MCF 10A (cell line): ENCODE measurements around the gene NECAB2. TPM values are rescaled to one million over a fixed set of nuclear protein-coding genes. Genes with fewer than 3 reads are reported as not detected.

Experiments
- BruUV-seq: library from RNA; stranded (reverse); fragments of 400-500 nt; replicated peaks from 2 replicates; lab custom pipeline; 2021; lab: Mats Ljungman, UMichigan
- CTCF ChIA-PET: fragments of 300-600 bp; sonication (Branson Sonifier 250); formaldehyde crosslinking; extraction: SDS; loops from one replicate; lab custom pipeline; 2021; ENCODE audit warnings: antibody characterized with exemption, inconsistent platforms; lab: Yijun Ruan, JAX
- POLR2A ChIA-PET: fragments of 300-600, 350-650 bp; sonication (Branson Sonifier 250); formaldehyde crosslinking; extraction: SDS; loops from one replicate; lab custom pipeline; 2020; ENCODE audit warnings: antibody characterized with exemption, inconsistent platforms; lab: Yijun Ruan, JAX
- DNase-seq: peaks from one replicate; pipeline ENCODE4 v3.0.0-alpha.2; 2018; ENCODE audit not compliant: unreplicated experiment
- H3K27ac Mint-ChIP-seq: one replicate; pipeline ENCODE4 v1.8.0; 2022; ENCODE audit warnings: mild to moderate bottlenecking, low read depth, mixed read lengths; ENCODE audit not compliant: unreplicated experiment
- H3K27me3 Mint-ChIP-seq: one replicate; pipeline ENCODE4 v1.8.0; 2022; ENCODE audit warnings: mixed read lengths; ENCODE audit not compliant: insufficient read depth, unreplicated experiment
- H3K36me3 Mint-ChIP-seq: one replicate; pipeline ENCODE4 v1.8.0; 2022; ENCODE audit warnings: mild to moderate bottlenecking, moderate library complexity, mixed read lengths; ENCODE audit not compliant: insufficient read depth, unreplicated experiment
- H3K4me1 Mint-ChIP-seq: one replicate; pipeline ENCODE4 v1.8.0; 2022; ENCODE audit warnings: mixed read lengths; ENCODE audit not compliant: insufficient read depth, unreplicated experiment
- H3K4me3 Mint-ChIP-seq: one replicate; pipeline ENCODE4 v1.8.0; 2022; ENCODE audit warnings: mild to moderate bottlenecking, moderate library complexity, mixed read lengths; ENCODE audit not compliant: unreplicated experiment
- H3K9me3 Mint-ChIP-seq: one replicate; pipeline ENCODE4 v1.8.0; 2022; ENCODE audit warnings: mixed read lengths; ENCODE audit not compliant: unreplicated experiment
- CTCF ChIP-seq: fragments of 200-600 bp; IDR thresholded peaks from one replicate; pipeline ENCODE4 v1.8.0; 2022; ENCODE audit warnings: antibody characterized with exemption, mild to moderate bottlenecking; ENCODE audit not compliant: unreplicated experiment
- intact Hi-C: fragments of 100-400 bp; cut with micrococcal nuclease; formaldehyde crosslinking; loops from 2 replicates; pipeline ENCODE4 v1.14.1; 2022
- total RNA-seq: library from RNA; stranded (reverse); gene quantifications from 2 replicates; pipeline ENCODE4 v1.2.3, GENCODE V29; 2022

The NECAB2 gene
- total RNA-seq, 1 experiment from 2014 or later = 2.3 TPM

- DNase-seq = no peak
- no peaks in the 10 kb centered on the region for H3K9me3 Mint-ChIP-seq
- intact Hi-C loops = no loop called here
- H3K27ac Mint-ChIP-seq = no peak overlapping the region
- no peak for TF ChIP-seq CTCF
- H3K4me1 Mint-ChIP-seq = peaks cover 12% of the 10 kb centered on the region
- ChIA-PET POLR2A (no interaction called here), CTCF (interaction anchor here (0.6 to 4.6 kb wide), 7 partner anchors 16 to 189 kb away, joined by 3 to 24 read pairs (median 4); no protein-coding TSS in a partner anchor)
- H3K27me3 Mint-ChIP-seq = peaks cover 21% of the 10 kb centered on the region
- no peak overlapping the region for H3K4me3 Mint-ChIP-seq
- peaks cover 6% of the 10 kb centered on the region for H3K36me3 Mint-ChIP-seq
- no TSS peak for BruUV-seq
Observed at GRCh38 chr16:84045001-84045817, 77.2 kb downstream of the NECAB2 start.

- Mint-ChIP-seq H3K9me3 (no peaks in the 10 kb centered on the region), H3K4me1 (peaks cover 9% of the 10 kb centered on the region), H3K4me3 (no peak overlapping the region), H3K36me3 (peaks cover 6% of the 10 kb centered on the region), H3K27ac (no peak overlapping the region), H3K27me3 (peaks cover 13% of the 10 kb centered on the region)
- DNase-seq = no peak
- BruUV-seq = no TSS peak
- TF ChIP-seq CTCF = no peak
- POLR2A ChIA-PET = interaction anchor here (0.7 to 1.1 kb wide), 3 partner anchors 12 to 1463 kb away, joined by 3 to 5 read pairs (median 4); partner anchors contain the start of gene MBTPS1
- intact Hi-C loops = no loop called here
- CTCF ChIA-PET = interaction anchor here (0.6 to 4.6 kb wide), 7 partner anchors 18 to 1404 kb away, joined by 3 to 24 read pairs (median 4); no protein-coding TSS in a partner anchor
Observed at GRCh38 chr16:84045818-84046470, 77.9 kb downstream of the NECAB2 start.

- H3K4me1 Mint-ChIP-seq = peaks cover 6% of the 10 kb centered on the region
- ChIA-PET CTCF (interaction anchor here (0.7 to 1.6 kb wide), 4 partner anchors 18 to 120 kb away, joined by 3 to 6 read pairs (median 4); no protein-coding TSS in a partner anchor), POLR2A (interaction anchor here (1.1 kb wide), 1 partner anchor 69 kb away, joined by 3 read pairs; the partner anchor contains the start of gene MBTPS1)
- no TSS peak for BruUV-seq
- no peaks in the 10 kb centered on the region for H3K9me3 Mint-ChIP-seq
- no peak overlapping the region for H3K27ac Mint-ChIP-seq
- H3K4me3 Mint-ChIP-seq = no peak overlapping the region
- TF ChIP-seq CTCF = no peak
- DNase-seq = no peak
- intact Hi-C loops = no loop called here
- H3K27me3 Mint-ChIP-seq = peaks cover 11% of the 10 kb centered on the region
- peaks cover 8% of the 10 kb centered on the region for H3K36me3 Mint-ChIP-seq
Observed at GRCh38 chr16:84047206-84047605, 79.2 kb downstream of the NECAB2 start.

- intact Hi-C loops = no loop called here
- ChIA-PET POLR2A (no interaction called here), CTCF (interaction anchor here (0.6 to 1.9 kb wide), 4 partner anchors 13 to 380 kb away, joined by 3 to 7 read pairs (median 4); no protein-coding TSS in a partner anchor)
- Mint-ChIP-seq H3K9me3 (no peaks in the 10 kb centered on the region), H3K27ac (no peak overlapping the region), H3K36me3 (peaks cover 12% of the 10 kb centered on the region), H3K4me1 (peaks cover 6% of the 10 kb centered on the region), H3K27me3 (peaks cover 11% of the 10 kb centered on the region), H3K4me3 (no peak overlapping the region)
- no peak for TF ChIP-seq CTCF
- no TSS peak for BruUV-seq
- DNase-seq = no peak
Observed at GRCh38 chr16:84047626-84048025, 79.6 kb downstream of the NECAB2 start.
